HEK293 (cell line): ENCODE measurements around the gene ZNF76.

ENCODE experiments used
- CTCF ChIA-PET: fragments of 350-600 bp; formaldehyde crosslinking; extraction: SDS; loops from one replicate; lab custom pipeline; 2021; ENCODE audit warnings: antibody characterized with exemption; lab: Yijun Ruan, JAX
- POLR2A ChIA-PET: fragments of 300-600 bp; formaldehyde crosslinking; extraction: SDS; loops from one replicate; lab custom pipeline; 2020; ENCODE audit warnings: antibody characterized with exemption, inconsistent platforms; lab: Yijun Ruan, JAX
- H3K27ac ChIP-seq: fragments of 200-500 bp; sonication (Bioruptor generic); 2 replicates; pipeline ENCODE4 v1.5.1; 2014; ENCODE audit warnings: low read depth, low read length, control low read depth, inconsistent platforms; ENCODE audit errors: extremely low read depth
- H3K36me3 ChIP-seq, 2 experiments: fragments of 200-500 bp in 1 of 2; sonication (Bioruptor generic) in 1 of 2; 1 replicate in 1 of 2; 2 replicates in 1 of 2; pipeline ENCODE4 v1.5.1; 2014 to 2017; ENCODE audit warnings: inconsistent platforms in 2 of 2, low read length in 2 of 2; ENCODE audit not compliant: control insufficient read depth in 2 of 2, insufficient read depth in 1 of 2
- H3K4me1 ChIP-seq: fragments of 200-500 bp; sonication (Bioruptor generic); 2 replicates; pipeline ENCODE4 v1.5.1; 2014; ENCODE audit warnings: mild to moderate bottlenecking, low read length, inconsistent platforms; ENCODE audit not compliant: control insufficient read depth, insufficient read depth
- H3K4me3 ChIP-seq: 2 replicates; pipeline ENCODE4 v1.5.1; 2011; ENCODE audit warnings: low read depth, mild to moderate bottlenecking, control low read depth, low read length, moderate library complexity
- H3K9me3 ChIP-seq: fragments of 200-500 bp; sonication (Bioruptor generic); 2 replicates; pipeline ENCODE4 v1.5.1; 2014; ENCODE audit warnings: low read depth, low read length, inconsistent platforms; ENCODE audit not compliant: control insufficient read depth, insufficient read depth
- EGR2 ChIP-seq: fragments of 450-650 bp; formaldehyde crosslinking; IDR thresholded peaks from 2 replicates; pipeline ENCODE4 v1.5.1; 2016; ENCODE audit warnings: low read depth, missing biosample characterization, missing genetic modification characterization
- FEZF1 ChIP-seq: fragments of 450-650 bp; formaldehyde crosslinking; IDR thresholded peaks from 2 replicates; pipeline ENCODE4 v1.5.1; 2016; ENCODE audit warnings: missing biosample characterization, missing genetic modification characterization
- GLIS1 ChIP-seq: fragments of 450-650 bp; formaldehyde crosslinking; IDR thresholded peaks from 2 replicates; pipeline ENCODE4 v1.5.1; 2016; ENCODE audit warnings: missing biosample characterization, missing genetic modification characterization
- KLF1 ChIP-seq: fragments of 450-650 bp; formaldehyde crosslinking; IDR thresholded peaks from 2 replicates; pipeline ENCODE4 v1.5.1; 2016; ENCODE audit warnings: missing biosample characterization, missing genetic modification characterization
- KLF10 ChIP-seq: fragments of 450-650 bp; IDR thresholded peaks from 2 replicates; pipeline ENCODE4 v1.5.1; 2018; ENCODE audit warnings: missing biosample characterization, mild to moderate bottlenecking, missing genetic modification characterization
- MZF1 ChIP-seq: fragments of 450-650 bp; formaldehyde crosslinking; IDR thresholded peaks from 2 replicates; pipeline ENCODE4 v1.5.1; 2017; ENCODE audit warnings: missing biosample characterization, missing genetic modification characterization, borderline replicate concordance
- REST ChIP-seq: fragments of 450-650 bp; formaldehyde crosslinking; IDR thresholded peaks from 2 replicates; pipeline ENCODE4 v1.5.1; 2016; ENCODE audit warnings: missing biosample characterization, missing genetic modification characterization
- SCRT2 ChIP-seq: fragments of 450-650 bp; formaldehyde crosslinking; IDR thresholded peaks from 2 replicates; pipeline ENCODE4 v1.5.1; 2016; ENCODE audit warnings: missing biosample characterization, missing genetic modification characterization
- WT1 ChIP-seq: fragments of 450-650 bp; formaldehyde crosslinking; IDR thresholded peaks from 2 replicates; pipeline ENCODE4 v1.5.1; 2016; ENCODE audit warnings: missing biosample characterization, missing genetic modification characterization
- ZBTB17 ChIP-seq: fragments of 450-650 bp; formaldehyde crosslinking; IDR thresholded peaks from 2 replicates; pipeline ENCODE4 v1.5.1; 2016; ENCODE audit warnings: missing biosample characterization, missing genetic modification characterization
- ZNF174 ChIP-seq: fragments of 450-650 bp; formaldehyde crosslinking; IDR thresholded peaks from 2 replicates; pipeline ENCODE4 v1.5.0; 2017; ENCODE audit warnings: missing biosample characterization, mild to moderate bottlenecking, missing genetic modification characterization
- ZNF2 ChIP-seq: fragments of 450-650 bp; formaldehyde crosslinking; IDR thresholded peaks from 2 replicates; pipeline ENCODE4 v1.5.1; 2016; ENCODE audit warnings: missing biosample characterization, missing genetic modification characterization
- ZNF292 ChIP-seq: fragments of 450-650 bp; formaldehyde crosslinking; IDR thresholded peaks from 2 replicates; pipeline ENCODE4 v1.5.1; 2016; ENCODE audit warnings: low read depth, missing biosample characterization, missing genetic modification characterization, borderline replicate concordance
- ZNF302 ChIP-seq: fragments of 450-650 bp; formaldehyde crosslinking; IDR thresholded peaks from 2 replicates; pipeline ENCODE4 v1.5.1; 2016; ENCODE audit warnings: missing biosample characterization, missing genetic modification characterization, low read depth
- ZNF335 ChIP-seq: fragments of 450-650 bp; formaldehyde crosslinking; conservative IDR thresholded peaks from 2 replicates; pipeline ENCODE4 v1.5.1; 2016; ENCODE audit warnings: missing biosample characterization, missing genetic modification characterization
- ZNF341 ChIP-seq: fragments of 450-650 bp; formaldehyde crosslinking; IDR thresholded peaks from 2 replicates; pipeline ENCODE4; 2016; ENCODE audit warnings: low read depth, missing biosample characterization, missing genetic modification characterization
- ZNF514 ChIP-seq: fragments of 450-650 bp; formaldehyde crosslinking; IDR thresholded peaks from 2 replicates; pipeline ENCODE4 v1.5.1; 2016; ENCODE audit warnings: missing biosample characterization, missing genetic modification characterization
- ZNF518A ChIP-seq: fragments of 450-650 bp; formaldehyde crosslinking; conservative IDR thresholded peaks from 2 replicates; pipeline ENCODE4 v1.5.1; 2016; ENCODE audit warnings: low read depth, missing biosample characterization, missing genetic modification characterization
- ZNF530 ChIP-seq: fragments of 450-650 bp; formaldehyde crosslinking; IDR thresholded peaks from 2 replicates; pipeline ENCODE4 v1.5.1; 2016; ENCODE audit warnings: low read depth, missing biosample characterization, missing genetic modification characterization
- ZNF654 ChIP-seq: fragments of 450-650 bp; formaldehyde crosslinking; IDR thresholded peaks from 2 replicates; pipeline ENCODE4 v1.5.1; 2016; ENCODE audit warnings: low read depth, missing biosample characterization, missing genetic modification characterization
- ZNF660 ChIP-seq: fragments of 450-650 bp; IDR thresholded peaks from 2 replicates; pipeline ENCODE4 v1.5.1; 2018; ENCODE audit warnings: missing biosample characterization, mild to moderate bottlenecking, missing genetic modification characterization
- ZNF837 ChIP-seq: fragments of 450-650 bp; formaldehyde crosslinking; IDR thresholded peaks from 2 replicates; pipeline ENCODE4 v1.5.1; 2016; ENCODE audit warnings: missing biosample characterization, missing genetic modification characterization
- ZNF843 ChIP-seq: fragments of 450-650 bp; formaldehyde crosslinking; IDR thresholded peaks from 2 replicates; pipeline ENCODE4 v1.5.1; 2016; ENCODE audit warnings: missing biosample characterization, missing genetic modification characterization
- TF ChIP-seq, protein P1 (sequence below): fragments of 450-650 bp; formaldehyde crosslinking; IDR thresholded peaks from 2 replicates; pipeline ENCODE4 v1.5.1; 2016; ENCODE audit warnings: missing biosample characterization, missing genetic modification characterization

ZNF76 gene

DNA sequence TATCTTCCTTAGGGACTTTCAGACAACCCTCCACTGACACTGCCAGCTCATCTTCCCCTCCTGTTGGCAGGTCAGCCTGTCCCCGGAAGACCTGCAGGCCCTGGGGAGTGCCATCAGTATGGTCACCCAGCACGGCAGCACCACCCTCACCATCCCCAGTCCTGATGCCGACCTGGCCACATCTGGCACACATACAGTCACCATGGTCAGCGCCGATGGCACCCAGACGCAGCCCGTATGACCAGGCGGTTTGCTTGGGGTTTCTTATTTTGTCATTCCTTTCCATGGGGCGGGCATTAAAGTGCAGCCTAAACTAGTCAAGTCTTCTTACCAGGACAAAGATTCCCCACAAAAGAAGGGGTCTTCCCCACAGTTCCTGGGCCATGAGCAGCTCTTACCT, 34.1 kb downstream of the ZNF76 start:
- POLR2A ChIA-PET, result interaction anchor here (0.8 to 1.5 kb wide), 3 partner anchors 25 to 174 kb away, joined by 3 read pairs; partner anchors contain the start of genes RPL10A and ZNF76
- H3K4me1 ChIP-seq, result no peaks in the 10 kb centered on the region
- no peak overlapping the region for H3K27ac ChIP-seq
- CTCF ChIA-PET, result interaction anchor here (0.6 to 5.9 kb wide), 22 partner anchors 8 to 179 kb away, joined by 3 to 74 read pairs (median 6); partner anchors contain the start of genes FANCE, PPARD and RPL10A
- H3K9me3 ChIP-seq, result no peaks in the 10 kb centered on the region
- H3K36me3 ChIP-seq, result peaks cover 0 to 66% of the 10 kb centered on the region in 2 experiments; a peak in 2 of 3 replicates
- TF ChIP-seq FEZF1 (tag by site-specific recombination) (no peak), REST (peak; percentile 55; the same call in 1 of the 2 replicates)
- TF ChIP-seq, all 188 proteins: peak for 1
- no peak overlapping the region for H3K4me3 ChIP-seq

- ChIA-PET CTCF (interaction anchor here (0.6 to 5.9 kb wide), 21 partner anchors 9 to 174 kb away, joined by 3 to 74 read pairs (median 6); partner anchors contain the start of genes FANCE, PPARD and RPL10A), POLR2A (interaction anchor here (0.8 to 1.5 kb wide), 2 partner anchors 35 to 173 kb away, joined by 3 read pairs; partner anchors contain the start of genes RPL10A and ZNF76)
- no peaks in the 10 kb centered on the region for H3K9me3 ChIP-seq
- H3K27ac ChIP-seq, result no peak overlapping the region
- peaks cover 0 to 60% of the 10 kb centered on the region in 2 experiments; a peak in 2 of 3 replicates for H3K36me3 ChIP-seq
- no peaks in the 10 kb centered on the region for H3K4me1 ChIP-seq
- H3K4me3 ChIP-seq, result no peak overlapping the region
- TF ChIP-seq ZBTB17 (tag by site-specific recombination) (peak; percentile 25; the same call in 1 of the 2 replicates), ZNF660 (0 out of 2 replicates have a peak, but pooled peaks have one; percentile 38), ZNF292 (tag by site-specific recombination) (no peak), ZNF2 (tag by site-specific recombination) (peak; percentile 100), ZNF843 (tag by site-specific recombination) (no peak), MZF1 (tag by site-specific recombination) (peak; percentile 36; the same call in 1 of the 2 replicates), KLF1 (tag by site-specific recombination) (no peak), ZNF530 (tag by site-specific recombination) (no peak), KLF10 (tag by site-specific recombination) (no peak), ZNF302 (tag by site-specific recombination) (no peak), ZNF518A (tag by site-specific recombination) (no peak), ZNF837 (tag by site-specific recombination) (no peak), EGR2 (tag by site-specific recombination) (no peak), ZNF174 (no peak), SCRT2 (tag by site-specific recombination) (peak; percentile 91), ZNF335 (tag by site-specific recombination) (no peak), WT1 (tag by site-specific recombination) (peak; percentile 85), ZNF514 (tag by site-specific recombination) (no peak), ZNF654 (tag by site-specific recombination) (peak; percentile 92), GLIS1 (tag by site-specific recombination) (no peak), ZNF341 (tag by site-specific recombination) (no peak)
- TF ChIP-seq, protein P1, sequence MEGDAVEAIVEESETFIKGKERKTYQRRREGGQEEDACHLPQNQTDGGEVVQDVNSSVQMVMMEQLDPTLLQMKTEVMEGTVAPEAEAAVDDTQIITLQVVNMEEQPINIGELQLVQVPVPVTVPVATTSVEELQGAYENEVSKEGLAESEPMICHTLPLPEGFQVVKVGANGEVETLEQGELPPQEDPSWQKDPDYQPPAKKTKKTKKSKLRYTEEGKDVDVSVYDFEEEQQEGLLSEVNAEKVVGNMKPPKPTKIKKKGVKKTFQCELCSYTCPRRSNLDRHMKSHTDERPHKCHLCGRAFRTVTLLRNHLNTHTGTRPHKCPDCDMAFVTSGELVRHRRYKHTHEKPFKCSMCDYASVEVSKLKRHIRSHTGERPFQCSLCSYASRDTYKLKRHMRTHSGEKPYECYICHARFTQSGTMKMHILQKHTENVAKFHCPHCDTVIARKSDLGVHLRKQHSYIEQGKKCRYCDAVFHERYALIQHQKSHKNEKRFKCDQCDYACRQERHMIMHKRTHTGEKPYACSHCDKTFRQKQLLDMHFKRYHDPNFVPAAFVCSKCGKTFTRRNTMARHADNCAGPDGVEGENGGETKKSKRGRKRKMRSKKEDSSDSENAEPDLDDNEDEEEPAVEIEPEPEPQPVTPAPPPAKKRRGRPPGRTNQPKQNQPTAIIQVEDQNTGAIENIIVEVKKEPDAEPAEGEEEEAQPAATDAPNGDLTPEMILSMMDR (tag by site-specific recombination), result peak; percentile 86
These were observed 34.9 kb downstream of the ZNF76 start for GRCh38 chr6:35294308-35294945.
